Body of pancreas (tissue), 4 donors: ENCODE data around the gene VTCN1.

Experiments used
- CTCF ChIP-seq, 7 experiments: fragments of 450-650 bp in 4 of 7; fragments of 200-600 bp in 3 of 7; sonication (generic) in 3 of 7; IDR thresholded peaks; one replicate each; pipeline ENCODE4 v1.5.1; 2016 to 2019; ENCODE audit warnings: antibody characterized with exemption in 7 of 7
- POLR2A ChIP-seq, 3 donors: fragments of 450-650 bp; IDR thresholded peaks; one replicate each; pipeline ENCODE4 v1.6.1; 2016; ENCODE audit warnings: antibody characterized with exemption in 3 of 3, mild to moderate bottlenecking in 2 of 3

- TF ChIP-seq CTCF (IDR thresholded peaks at IDR 0.05): no peak
- TF ChIP-seq POLR2A (IDR thresholded peaks at IDR 0.05): no peak
Measured at GRCh38 chr1:117181630-117182041, 29.1 kb downstream of the VTCN1 start.
